ENCODE results near the gene PDE12.

Gene PDE12

GRCh38 chr3:57555738-57556458, at the start of gene PDE12:
PDE12 (plus strand) TSS chr3:57556274; CDS start chr3:57556380, 106 bp downstream.
- DNase-seq (ENCODE audit: low read depth, low spot score), result peak; percentile 77

GRCh38 chr3:57512166-57512565, 43.9 kb upstream of the PDE12 start:
- DNase-seq (ENCODE audit: low read depth, low spot score), result no peak

- DNase-seq (ENCODE audit: low read depth, low spot score), result no peak
These were observed 37.7 kb upstream of the PDE12 start for GRCh38 chr3:57518276-57518915.

- no peak for DNase-seq (ENCODE audit: low read depth, low spot score)
These were observed 25.9 kb upstream of the PDE12 start for GRCh38 chr3:57530071-57530608.

GRCh38 chr3:57538465-57538864, 17.6 kb upstream of the PDE12 start:
- DNase-seq (ENCODE audit: low read depth, low spot score), result no peak

- DNase-seq (ENCODE audit: low read depth, low spot score), result no peak
These were observed 11.6 kb upstream of the PDE12 start, which contains the start of gene DNAH12 for GRCh38 chr3:57544181-57545125. DNAH12 (minus strand) TSS chr3:57544344; CDS start chr3:57542870, 1,474 bp downstream.

GRCh38 chr3:57545636-57546268, 10.3 kb upstream of the PDE12 start:
- no peak for DNase-seq (ENCODE audit: low read depth, low spot score)

GRCh38 chr3:57546616-57547015, 9.5 kb upstream of the PDE12 start:
- DNase-seq (ENCODE audit: low read depth, low spot score), result no peak

- DNase-seq (ENCODE audit: low read depth, low spot score), result no peak
These were observed 768 bp upstream of the PDE12 start for GRCh38 chr3:57555306-57555705.

GRCh38 chr3:57556459-57557084, 498 bp downstream of the PDE12 start:
- DNase-seq (ENCODE audit: low read depth, low spot score), result no peak

GRCh38 chr3:57557085-57557537, 1.0 kb downstream of the PDE12 start:
- no peak for DNase-seq (ENCODE audit: low read depth, low spot score)

- DNase-seq (ENCODE audit: low read depth, low spot score), result no peak
These were observed 3.5 kb downstream of the PDE12 start for GRCh38 chr3:57559526-57559925.

GRCh38 chr3:57569859-57570450, 13.9 kb downstream of the PDE12 start:
- no peak for DNase-seq (ENCODE audit: low read depth, low spot score)

- DNase-seq (ENCODE audit: low read depth, low spot score), result no peak
These were observed 14.8 kb downstream of the PDE12 start for GRCh38 chr3:57570878-57571277.

GRCh38 chr3:57572096-57572495, 16.0 kb downstream of the PDE12 start:
- no peak for DNase-seq (ENCODE audit: low read depth, low spot score)

GRCh38 chr3:57575966-57576626, 20.0 kb downstream of the PDE12 start:
- no peak for DNase-seq (ENCODE audit: low read depth, low spot score)

- no peak for DNase-seq (ENCODE audit: low read depth, low spot score)
These were observed 21.7 kb downstream of the PDE12 start for GRCh38 chr3:57577801-57578200.

- no peak for DNase-seq (ENCODE audit: low read depth, low spot score)
These were observed 26.5 kb downstream of the PDE12 start for GRCh38 chr3:57582474-57583168.

GRCh38 chr3:57583544-57583943, 27.5 kb downstream of the PDE12 start:
- DNase-seq (ENCODE audit: low read depth, low spot score), result no peak

All from brain pericyte (primary cell).